HG02763 (cell line): ENCODE measurements around the gene CDH4.

ENCODE experiments used
- ATAC-seq: cut with Tn5 transposase; IDR thresholded peaks from one replicate; pipeline ENCODE4 v1.9.1; 2021; ENCODE audit warnings: mild to moderate bottlenecking, moderate library complexity; ENCODE audit not compliant: unreplicated experiment

Gene CDH4

DNA sequence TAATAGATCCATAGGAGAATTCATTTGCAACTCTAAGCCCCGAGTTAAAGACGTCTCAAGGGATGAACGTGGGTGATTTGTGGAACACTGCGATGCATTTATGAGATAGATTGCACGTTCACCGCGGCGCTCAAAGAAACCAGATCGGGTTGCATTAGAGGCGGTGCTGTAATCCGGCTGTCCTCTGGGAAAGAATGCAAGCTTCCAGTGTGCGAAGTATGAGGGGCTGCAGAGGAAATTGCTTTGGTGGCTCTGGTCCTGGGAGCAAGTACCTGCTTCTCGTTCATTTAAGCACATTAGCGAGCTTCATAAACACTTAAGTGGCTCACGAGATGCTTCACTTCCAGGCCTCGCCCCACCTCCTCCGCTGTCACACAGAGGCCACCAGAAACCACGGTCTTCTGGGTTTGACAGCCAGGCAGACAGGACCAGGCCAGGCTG, 182.3 kb downstream of the CDH4 start:
- ATAC-seq: no peak

DNA sequence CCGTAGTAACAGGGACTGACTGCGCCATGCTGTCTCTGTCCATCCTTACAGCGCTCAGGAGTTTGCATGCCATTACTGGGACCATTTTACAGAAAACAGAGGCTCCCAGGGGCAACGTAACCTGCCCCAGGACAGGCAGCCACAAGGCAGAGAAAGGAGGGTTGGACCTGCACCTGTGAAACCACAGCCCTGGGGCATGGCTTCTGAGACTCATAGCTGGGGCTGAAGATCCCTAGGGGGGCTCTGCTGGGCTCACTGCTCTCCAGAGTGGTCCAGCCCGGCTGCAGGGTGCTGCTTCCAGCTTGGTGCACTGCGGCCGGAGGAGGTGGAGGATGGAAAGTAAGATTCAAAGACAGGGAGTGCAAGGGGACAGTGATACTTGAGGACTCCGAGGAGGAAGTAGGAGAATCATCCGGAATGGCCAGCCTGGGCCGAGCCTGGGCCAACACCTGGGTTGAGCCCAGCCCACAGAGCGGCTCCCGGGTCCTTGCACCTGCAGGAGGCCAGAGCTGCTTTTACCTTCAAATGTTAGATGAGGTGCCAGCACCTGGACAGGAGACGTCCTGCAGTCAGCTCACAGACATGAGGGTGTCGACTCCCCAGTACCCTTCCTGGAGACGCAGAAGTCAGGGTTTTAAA, 183.2 kb downstream of the CDH4 start:
- no peak for ATAC-seq

DNA sequence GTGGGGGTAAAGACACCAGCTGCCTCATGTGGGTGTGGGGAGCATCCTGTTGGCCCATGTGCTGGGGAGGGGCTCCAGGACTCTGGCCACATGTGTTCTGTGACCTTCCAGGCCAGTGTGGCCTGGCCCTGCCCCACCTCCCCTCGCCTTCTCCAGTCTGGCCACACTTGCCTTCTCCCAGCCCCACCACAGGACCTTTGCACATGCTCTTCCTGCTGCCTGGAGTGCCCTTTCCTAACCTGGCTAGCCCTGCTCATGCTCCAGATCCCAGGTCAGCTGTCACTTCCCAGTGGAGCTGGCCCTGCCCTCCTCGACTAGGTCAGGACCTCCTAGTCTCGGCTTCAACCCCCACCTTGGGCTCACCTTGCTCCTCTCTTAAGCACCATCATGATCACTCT, 183.8 kb downstream of the CDH4 start:
- ATAC-seq: no peak

DNA sequence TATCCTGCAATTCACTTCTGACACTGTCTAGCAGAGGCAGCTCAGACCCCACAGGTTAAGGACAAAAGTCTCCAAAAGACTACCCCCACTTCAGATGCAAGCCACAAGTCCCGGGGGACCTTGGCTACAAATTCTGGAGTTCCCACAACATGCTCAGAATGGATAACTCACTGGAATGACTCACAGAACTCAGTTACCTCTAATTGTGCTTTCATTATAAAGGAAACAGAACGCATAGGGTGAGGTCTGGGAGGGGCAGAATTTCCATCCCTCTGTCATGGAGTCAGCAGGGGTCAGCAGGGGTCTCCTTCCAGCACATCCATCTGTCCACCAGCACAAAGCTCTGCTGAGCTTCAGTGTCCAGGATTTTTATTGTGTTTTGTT, 184.2 kb downstream of the CDH4 start:
- ATAC-seq: no peak

DNA sequence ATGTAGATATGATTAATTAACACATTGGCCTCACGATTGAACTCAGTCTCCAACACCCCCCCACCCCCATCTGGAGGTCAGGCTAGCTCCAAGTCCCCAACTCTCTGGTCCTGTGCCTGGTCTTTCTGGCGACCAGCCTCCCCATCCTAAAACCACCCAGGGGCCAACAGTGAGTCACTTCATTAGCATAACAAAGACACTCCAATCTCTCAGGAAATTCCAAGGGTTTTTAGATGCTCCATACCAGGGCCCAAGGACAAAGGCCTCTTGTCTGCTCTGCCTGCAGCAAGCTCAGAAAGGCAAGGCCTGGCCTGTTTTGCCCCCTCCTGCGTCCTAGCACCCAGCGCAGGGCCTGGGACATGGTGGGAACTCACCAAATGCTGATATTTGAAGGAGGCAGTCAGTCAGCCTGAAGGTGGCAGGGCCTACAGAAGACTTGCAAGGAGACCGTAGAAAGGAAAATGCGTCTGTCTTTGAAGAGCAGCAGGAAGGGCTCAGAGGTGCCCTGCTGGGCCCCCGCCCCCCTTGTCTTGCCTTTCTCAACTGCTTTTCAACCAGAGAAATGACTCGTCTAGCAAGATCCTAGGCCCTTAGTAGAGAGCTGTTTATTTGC, 184.7 kb downstream of the CDH4 start:
- no peak for ATAC-seq

DNA sequence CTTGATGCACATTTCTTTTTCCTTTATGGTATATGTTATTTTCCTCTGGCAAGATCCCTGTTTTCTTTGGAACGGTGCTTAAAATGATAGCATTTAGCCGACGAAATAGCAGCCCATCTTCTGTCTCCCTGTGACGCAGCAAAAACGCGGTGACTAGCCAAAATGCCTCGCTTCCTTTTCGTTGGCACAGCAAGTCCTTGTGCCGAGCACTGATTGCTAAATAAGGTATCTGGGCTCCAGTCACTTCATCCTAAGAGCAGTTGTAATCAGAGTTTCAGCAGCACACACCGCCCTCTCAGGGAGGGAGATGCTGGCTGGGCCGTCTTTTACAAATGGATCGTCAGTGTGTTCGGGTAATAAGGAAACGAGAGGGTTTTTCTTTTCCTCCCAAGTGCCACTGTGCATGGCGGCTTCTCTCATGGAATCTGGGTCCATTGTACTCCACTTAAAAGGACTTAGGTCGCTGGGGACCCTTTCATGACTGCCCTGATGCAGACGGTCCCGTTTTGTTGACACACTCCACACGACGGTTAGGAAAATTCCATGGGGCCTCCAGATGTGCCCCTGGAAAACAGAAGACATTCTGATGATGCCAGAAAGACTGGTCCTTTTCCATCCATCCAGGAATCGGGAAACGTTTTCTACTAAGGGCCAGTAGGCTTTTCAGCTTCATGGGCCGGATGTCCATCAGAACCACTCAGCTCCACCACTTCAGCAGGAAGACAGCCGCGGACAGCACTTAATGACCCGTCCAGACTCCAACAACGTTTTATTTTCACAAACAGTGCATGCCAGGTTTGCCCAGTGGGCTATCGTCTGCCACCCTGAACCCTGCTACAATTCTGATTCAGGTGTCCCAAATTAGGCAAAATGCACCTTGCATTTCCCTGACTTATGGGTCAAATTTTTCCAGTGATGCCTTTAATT, 185.5 kb downstream of the CDH4 start:
- no peak for ATAC-seq

DNA sequence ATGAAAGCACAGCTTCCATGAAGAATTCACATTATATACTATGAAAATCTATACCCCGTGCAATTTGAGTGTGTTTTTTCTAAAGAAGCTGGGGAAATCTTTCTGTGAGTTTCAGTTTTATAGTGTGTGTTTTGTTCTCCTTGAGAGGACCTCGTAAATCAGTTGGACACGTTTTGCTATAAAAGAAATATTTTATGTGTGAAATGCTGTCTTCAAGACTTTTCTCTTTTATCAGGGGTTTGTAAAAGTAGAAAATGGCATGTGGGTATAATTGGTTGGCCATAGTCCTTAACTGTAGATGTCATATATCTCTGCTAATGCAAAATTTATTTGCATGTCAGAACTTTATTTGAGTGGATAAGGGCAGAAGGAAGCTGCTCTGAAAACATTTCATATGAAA, 186.2 kb downstream of the CDH4 start:
- ATAC-seq: no peak

DNA sequence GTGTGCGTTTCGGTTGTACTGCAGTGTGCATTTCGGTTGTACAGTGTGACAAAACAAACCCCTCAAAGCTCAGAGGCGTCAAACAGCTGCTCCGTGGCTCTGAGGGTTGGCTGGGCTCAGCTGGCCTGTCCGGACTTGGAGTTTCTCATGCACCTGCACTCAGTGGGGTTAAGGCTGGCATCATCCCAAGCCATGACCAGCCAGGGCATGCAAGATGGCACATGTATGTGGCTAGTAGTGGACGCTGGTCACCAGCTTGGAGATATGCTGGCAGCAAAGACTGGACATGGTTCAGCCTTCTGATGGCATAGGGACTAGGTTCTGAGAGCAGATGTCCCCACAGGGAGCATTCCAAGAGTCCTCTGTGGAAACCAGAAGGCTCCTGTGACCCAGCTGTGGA, 187.2 kb downstream of the CDH4 start:
- ATAC-seq: no peak

DNA sequence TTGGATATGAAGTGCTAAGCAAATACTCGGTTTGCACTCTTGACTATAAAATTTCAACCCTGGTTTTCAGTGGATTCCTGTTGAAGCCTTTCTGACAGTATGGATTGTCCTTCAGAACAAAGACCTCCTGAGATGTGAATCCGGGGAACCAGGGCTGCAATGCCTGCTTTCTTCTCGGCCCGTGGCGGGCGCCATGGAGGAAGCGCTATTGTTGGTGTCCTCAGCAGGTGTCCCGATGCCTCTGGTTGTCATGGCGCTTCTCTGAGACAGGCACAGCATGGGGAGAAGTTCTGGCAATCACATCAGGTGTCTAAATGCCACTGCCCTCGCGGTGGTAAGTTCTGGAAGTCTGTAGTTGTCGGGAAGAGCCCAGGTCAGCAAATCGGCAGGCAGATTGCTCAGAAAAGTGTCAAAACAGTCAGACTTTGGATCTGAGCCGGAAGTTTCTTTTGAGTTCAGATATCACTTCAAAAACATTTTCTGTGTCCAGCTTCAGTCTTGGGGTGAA, 188.5 kb downstream of the CDH4 start:
- ATAC-seq: no peak

DNA sequence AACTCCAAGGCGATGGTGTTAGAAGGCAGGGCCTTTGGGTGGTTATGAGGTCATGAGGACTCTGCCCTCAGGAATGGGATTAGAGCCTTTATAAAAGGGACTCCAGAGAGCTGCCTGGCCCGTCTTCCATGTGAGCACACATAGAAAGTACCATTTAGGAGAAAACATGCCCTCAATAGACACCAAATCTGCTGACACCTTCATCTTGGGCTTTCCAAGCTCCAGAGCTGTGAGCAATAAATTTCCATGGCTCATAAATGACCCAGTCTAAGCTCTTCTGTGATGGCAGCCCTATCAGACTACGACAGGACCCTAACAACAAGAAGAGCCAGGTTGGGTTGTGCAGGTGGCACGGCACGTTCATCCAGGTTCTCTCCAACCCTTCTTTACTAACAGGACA, 189.5 kb downstream of the CDH4 start:
- no peak for ATAC-seq

DNA sequence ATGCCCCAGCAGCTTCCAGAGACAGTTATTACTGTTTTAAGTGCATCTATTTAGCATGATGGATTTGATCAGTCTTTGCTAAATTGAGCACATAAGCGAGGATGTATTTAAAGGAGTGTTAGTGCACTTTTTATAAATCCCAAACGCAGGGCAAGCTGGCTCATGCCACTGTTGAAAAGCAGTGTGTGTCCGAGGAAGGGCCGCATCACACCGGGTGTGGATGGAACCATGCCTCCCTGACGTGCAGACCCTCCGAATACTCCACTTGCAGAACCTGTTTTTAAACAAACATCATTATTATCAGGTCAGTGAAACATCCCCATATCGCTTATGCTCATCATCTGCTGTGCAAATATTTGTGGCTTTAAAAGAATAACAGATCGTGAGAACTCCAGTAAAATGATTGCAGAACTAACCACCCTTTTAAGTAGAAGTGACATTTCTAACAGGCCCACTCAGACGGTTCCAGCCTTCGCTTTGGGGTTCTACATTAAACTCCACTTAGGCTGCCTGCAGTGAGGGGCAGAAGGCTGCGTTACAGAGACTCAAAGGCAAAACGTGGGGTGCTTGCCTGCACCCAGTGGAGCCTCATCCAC, 190.1 kb downstream of the CDH4 start:
- ATAC-seq: no peak

DNA sequence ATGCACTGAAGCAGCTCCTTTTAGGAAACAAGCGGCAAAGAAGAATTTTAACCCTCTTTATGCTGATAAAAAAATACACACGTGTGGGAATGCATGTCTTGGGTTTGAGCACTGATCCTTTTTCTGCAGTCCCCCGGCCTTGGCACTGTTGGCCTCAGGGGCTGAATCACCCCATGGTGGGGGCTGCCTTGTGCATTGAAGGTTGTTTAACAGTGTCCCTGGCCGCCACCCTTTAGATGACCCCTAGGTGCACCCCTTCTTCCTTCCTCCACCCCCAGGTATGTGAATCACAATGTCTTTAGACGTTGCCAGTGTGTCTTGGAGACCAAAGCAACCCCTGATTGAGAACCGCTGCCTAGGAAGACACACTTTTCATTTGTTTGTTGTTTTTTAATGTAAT, 190.7 kb downstream of the CDH4 start:
- ATAC-seq: no peak

DNA sequence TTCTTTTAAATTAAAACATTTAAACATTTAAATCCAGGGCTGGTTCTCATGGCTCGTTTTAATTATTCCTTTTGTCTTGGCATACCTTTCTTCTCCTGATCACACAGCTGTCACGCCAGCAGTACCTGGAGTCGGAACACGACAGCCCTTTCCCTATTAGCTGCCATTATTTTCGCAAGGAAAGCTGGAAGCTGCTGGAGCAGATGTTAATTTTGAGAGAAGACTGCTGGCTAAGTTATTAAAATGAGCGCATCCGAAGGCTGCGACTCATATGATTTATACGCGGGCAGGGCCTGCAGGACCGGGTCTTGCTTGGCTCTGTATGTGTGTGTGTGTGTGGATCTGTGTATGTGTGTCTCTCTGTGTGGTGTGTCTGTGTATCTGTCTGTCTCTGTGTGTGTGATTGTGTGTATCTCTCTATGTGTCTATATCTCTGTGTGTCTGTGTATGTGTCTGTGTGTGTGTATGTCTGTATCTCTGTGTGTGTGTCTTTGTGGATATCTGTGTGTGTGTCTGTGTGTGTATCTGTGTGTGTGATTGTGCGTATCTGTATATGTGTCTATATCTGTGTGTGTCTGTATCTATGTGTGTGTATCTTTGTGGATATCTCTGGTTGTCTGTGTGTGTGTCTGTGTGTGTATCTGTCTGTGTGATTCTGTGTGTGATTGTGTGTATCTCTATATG, 191.5 kb downstream of the CDH4 start:
- ATAC-seq: no peak

DNA sequence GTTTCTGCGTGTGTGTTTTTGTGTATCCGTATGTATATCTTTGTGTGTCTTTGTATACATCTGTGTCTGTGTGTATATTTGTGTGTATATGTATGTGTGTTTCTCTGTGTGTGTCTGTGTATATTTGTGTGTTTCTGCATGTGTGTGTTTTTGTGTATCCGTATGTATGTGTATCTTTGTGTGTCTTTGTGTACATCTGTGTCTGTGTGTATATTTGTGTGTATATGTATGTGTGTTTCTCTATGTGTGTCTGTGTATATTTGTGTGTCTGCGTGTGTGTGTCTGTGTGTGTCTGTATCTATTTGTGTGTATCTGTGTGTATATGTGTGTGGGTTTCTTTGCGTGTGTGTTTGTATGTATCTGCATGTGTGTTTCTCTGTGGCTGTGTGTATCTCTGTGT, 192.6 kb downstream of the CDH4 start:
- no peak for ATAC-seq

DNA sequence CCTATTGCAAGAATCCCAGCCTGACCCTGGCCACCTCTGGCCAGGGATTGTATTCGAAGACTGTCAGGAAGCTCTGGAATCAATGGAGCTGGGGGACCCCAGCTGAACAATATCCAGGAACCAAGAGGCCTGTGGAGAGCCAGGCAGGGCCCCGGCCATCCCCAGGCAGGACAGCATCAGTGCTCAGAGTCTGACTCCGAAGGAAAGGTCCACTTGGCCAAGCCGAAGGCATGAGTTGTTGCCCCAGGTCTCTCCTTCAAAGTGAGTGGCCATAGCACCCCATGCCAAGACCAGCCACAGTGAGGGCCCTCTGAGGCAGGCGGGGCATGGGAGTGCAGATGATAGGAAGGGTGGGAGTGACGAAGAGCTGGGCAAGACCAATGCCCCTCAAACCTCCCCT, 193.1 kb downstream of the CDH4 start:
- ATAC-seq: no peak

DNA sequence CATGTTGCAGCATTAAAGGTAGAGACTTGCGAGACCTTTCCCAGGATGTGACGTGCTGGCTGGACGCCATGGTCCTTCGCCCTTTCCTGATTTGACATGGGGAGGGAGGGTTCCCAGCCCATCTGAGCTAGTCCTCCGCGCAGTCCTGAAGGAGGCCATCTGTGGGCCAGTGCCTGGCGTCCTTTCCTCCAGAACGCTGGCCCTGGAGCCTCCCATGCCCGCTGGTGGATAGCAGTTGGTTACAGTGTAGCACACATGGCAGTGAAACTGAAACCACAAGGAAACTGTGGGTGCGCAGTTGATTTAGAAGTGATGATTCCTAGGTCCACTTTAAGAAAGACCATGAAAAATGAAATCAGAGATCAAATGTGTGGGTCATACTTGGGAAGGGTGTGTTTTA, 193.7 kb downstream of the CDH4 start:
- ATAC-seq: no peak

DNA sequence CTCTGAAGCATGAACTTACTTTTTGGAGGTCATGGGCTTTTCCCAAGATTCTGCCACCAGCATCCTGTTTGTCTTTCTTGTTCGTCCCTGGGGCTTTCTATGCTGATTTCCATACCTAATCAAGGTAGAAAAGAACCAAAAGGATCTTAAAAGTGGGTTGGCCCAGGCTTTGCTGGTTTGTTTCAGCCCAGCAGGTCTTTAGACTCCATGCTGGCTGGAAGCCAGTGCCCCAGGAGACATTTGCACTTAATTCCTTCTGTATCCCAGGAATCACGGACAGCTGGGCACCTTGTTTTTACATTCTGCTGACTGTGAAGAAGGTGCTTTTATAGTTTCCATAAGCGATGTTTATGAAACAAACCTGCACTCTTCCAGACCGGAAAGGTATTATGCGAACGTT, 195.9 kb downstream of the CDH4 start:
- ATAC-seq: no peak

DNA sequence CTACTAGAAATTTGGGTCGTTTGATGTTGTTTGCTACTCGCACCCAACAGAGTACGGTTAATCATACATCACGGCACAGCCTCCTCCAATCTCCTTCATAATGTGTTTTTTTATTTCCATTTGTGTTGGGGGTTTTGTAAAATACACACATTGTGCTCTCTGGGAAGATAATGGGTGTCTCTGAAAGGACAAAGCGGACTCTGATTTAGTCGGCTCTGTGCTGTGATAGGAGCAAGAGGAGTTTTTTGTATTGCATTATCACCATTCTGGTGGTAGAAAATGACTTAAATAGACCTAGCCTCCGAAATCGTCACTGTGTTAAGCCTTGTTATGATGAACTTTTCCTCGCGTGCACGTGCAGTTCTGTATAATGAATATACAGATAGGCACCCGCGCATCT, 196.3 kb downstream of the CDH4 start:
- ATAC-seq: no peak

DNA sequence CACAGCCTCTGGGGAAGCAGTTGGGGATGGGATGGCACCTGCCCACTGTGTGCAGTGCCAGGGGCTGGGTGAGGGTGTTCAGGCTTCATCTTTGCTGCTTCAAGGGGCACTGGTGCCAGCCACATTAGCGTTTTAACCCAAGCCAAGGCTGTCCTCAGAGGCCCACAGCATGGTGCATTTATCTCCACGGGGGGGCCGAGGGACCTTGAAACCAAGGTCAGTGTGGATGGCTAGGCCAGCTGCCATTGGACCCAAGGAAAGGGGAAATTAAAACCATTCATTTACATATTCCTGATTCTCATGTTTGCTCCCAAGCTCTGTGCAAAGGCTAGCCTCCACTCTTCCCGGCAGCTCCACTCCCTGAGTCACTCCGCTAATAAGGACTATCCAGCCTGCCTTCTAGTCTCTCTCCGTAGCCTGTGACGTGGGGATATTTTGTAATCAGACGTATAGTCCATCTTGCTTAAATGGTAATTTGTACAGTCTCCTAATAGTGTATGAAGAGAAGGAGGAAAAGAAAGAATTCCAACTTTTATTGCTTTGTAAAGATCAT, 197.1 kb downstream of the CDH4 start:
- no peak for ATAC-seq

DNA sequence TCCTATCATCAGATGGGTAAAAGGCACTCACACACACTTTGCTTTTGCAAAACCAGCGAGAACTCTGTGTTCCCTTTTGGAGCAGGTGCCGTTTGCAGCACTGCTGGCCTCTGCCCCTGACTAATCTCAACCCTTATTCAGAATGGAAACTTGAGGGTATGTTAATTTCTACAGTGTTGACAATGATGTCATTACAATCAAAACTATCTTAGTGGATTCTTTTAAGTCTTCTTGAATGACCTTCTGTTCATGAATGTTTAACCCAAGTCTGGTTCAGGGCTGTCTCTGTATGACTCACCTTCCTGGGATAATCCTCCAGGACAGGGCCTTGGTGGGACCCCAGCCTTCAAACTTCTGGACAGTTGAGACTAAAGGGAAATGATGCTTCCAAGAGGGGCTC, 197.9 kb downstream of the CDH4 start:
- ATAC-seq: no peak

DNA sequence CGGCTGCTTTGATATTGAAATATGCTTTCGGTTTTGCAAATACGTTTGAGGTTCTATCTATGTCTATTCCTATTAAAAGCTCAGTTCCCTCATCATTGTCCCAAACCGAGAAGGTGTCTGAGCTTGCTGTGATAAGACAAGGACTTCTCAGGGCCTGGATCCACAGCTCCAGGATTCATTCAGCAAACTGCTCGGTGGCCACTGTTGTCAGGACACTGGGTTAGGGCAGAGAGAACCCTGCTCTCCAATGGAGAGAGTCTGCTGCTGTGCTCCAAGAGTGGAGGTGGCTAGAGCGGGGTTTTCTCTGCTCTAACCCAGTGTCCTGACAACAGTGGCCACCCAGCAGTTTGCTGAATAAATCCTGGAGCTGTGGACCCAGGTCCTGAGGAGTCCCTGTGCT, 198.5 kb downstream of the CDH4 start:
- ATAC-seq: no peak
